ENCODE measurements around the gene C20orf202.
"Not testable (repeated sequence)": the region's sequence is repeated elsewhere in the genome, so short reads cannot be mapped to it uniquely, and the experiment has no call there.

The C20orf202 gene

DNA sequence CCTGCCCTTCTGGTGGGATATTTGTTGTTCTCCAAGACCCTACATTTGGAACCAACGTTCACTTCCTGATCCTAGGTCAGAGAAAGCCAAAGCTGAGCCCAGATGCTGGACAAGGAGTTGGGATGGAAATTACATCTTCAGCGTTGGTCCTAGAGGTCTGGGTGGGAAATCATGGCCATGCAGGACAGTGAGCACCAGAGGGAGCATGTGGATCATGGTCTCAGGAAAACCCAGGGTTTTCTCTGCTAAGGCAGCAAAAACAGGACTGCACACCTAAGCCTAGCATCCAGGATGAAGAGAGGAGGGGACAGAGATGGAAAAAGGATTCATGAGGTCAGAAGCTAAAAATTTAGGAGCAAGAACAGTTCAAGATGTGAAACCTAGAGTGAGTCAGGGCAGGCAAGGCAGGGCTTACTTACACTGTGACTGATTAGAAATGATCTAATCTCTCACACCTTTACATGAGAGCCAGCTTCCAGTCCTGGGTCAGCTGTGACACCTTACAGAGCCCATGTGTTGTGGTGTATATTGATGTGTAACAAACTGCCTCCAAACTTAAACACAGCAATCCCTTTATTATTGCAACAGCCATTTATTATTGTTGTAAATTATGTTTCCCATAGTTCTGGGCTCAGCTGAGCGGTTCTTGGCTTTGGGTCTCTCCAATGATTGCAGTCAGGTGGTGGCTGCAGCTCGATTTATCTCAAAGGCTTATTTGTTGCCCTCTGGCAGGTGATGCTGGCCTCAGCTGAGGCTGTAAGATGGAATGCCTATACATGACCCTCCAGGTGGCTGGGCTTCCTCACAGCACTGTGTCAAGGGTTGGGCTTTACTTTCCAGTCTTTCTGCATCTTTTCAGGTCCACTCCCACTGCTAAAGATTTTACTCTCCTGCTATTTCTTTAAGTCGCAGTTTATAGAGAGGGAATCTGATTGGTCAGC is 6.5 kb downstream of the C20orf202 start:
- no peak for DNase-seq

DNA sequence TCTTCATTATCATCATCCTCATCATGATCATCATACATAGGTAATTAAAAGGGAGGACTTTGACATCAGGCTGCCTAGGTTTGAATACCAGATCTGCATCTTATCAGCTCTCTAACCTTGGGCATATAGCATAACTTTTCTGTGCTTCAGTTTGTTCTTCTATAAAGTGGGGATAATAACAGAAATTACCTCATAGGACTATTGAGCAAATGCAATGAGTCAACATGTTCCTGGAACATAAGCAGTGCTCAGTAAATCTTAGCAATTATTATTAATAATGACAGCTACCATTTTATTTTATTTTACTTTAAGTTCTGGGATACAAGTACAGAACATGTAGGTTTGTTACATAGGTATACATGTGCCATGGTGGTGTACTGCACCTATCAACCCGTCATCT is 7.2 kb downstream of the C20orf202 start:
- no peak for DNase-seq

- DNase-seq, result no peak
These were observed 8.8 kb downstream of the C20orf202 start for GRCh38 chr20:1212023-1212422.

GRCh38 chr20:1212607-1213396 is 9.5 kb downstream of the C20orf202 start:
- DNase-seq, result peak; percentile 74

- DNase-seq, result no peak
These were observed 11.6 kb downstream of the C20orf202 start for GRCh38 chr20:1214838-1215261.

DNA sequence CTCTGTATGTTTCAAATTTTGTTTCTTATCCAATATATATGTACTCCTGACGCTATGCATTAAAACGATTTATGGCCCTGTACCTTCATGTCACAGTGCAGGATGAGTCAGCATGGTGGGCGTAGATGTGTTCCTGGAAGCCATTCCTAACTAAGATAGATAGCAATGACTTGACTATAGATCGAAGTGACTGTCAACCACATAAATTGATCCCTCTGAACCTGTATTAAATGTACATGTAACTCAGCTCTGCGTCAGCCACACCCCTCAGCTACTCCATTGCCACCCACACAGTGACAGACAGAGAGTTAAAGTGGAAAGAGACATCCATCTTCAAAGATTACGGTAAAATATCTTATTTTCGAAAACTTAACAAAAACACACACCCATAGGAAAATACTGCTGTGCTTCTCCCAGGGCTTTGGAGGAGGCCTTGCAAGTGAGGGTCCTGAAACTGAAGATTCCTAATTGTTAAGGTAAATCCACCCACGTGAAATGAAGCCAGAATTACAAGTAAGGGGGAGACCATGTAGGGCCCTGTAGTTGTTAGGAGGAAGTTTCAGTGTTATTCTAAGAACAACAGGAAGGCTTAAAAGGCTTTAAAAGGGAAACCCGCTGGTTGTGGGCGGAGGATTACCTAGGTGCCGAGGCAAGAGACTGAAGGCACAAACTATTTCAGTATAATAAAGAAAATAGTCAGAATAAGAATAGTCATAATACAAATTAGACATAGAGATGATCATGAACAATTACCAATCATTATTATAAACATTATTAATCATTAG is 12.3 kb downstream of the C20orf202 start:
- peak; percentile 69 for DNase-seq

DNA sequence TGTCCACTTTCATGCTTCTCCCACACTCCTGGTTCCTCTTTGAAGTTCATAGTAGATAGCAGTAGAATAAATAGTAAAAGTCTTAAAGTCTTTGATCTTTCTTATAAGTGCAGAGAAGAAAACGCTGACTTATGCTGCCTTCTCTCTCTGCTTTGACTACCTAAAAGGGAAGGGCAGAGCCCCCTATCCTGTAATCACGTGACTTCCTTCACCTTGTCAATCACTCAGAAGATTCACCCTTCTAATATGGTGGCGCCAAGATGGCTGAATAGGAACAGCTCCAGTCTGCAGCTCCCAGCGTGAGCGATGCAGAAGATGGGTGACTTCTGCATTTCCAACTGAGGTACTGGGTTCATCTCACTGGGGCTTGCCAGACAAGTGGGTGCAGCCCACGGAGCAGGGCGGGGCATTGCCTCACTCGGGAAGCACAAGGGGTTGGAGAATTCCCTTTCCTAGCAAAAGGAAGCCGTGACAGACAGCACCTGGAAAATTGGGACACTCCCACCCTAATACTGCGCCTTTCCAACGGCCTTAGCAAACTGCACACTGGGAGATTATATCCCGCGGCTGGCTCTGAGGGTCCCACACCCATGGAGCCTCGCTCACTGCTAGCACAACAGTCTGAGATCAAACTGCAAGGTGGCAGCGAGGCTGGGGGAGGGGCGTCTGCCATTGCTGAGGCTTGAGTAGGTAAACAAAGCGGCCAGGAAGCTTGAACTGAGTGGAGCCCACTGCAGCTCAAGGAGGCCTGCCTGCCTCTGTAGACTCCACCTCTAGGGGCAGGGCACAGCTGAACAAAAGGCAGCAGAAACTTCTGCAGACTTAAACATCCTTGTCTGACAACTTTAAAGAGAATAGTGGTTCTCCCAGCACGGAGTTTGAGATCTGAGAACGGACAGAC is 13.5 kb downstream of the C20orf202 start:
- DNase-seq, result not testable (repeated sequence)

- not testable (repeated sequence) for DNase-seq
These were observed 19.5 kb downstream of the C20orf202 start for GRCh38 chr20:1222750-1223149.

- no peak for DNase-seq
These were observed 21.1 kb downstream of the C20orf202 start for GRCh38 chr20:1224205-1224890.

DNA sequence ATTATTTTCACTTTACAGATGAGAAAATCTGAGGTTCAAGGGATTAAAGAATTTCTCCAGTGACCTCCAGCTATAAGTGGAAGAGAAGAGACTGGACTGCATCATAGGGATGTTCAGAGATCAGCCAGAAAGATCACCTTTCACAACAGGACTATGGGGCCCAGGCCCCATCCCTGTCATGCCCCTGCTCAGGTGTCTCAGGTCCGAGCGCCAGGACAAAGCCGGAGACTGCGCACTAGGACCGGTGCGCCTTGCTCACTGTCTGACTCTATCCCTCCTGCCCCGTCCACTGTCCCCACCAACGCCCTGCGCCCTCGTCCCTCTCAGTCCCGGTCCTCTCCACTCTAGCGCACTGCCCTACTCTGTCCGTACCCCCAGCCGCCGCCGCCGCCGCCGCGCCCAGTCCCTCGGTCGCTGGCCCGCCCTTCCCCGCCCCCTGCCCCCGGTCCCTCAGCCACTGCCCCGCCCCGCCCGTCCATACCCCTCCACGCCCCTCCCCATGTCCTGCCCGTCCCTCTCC is 22.1 kb downstream of the C20orf202 start:
- no peak for DNase-seq

DNA sequence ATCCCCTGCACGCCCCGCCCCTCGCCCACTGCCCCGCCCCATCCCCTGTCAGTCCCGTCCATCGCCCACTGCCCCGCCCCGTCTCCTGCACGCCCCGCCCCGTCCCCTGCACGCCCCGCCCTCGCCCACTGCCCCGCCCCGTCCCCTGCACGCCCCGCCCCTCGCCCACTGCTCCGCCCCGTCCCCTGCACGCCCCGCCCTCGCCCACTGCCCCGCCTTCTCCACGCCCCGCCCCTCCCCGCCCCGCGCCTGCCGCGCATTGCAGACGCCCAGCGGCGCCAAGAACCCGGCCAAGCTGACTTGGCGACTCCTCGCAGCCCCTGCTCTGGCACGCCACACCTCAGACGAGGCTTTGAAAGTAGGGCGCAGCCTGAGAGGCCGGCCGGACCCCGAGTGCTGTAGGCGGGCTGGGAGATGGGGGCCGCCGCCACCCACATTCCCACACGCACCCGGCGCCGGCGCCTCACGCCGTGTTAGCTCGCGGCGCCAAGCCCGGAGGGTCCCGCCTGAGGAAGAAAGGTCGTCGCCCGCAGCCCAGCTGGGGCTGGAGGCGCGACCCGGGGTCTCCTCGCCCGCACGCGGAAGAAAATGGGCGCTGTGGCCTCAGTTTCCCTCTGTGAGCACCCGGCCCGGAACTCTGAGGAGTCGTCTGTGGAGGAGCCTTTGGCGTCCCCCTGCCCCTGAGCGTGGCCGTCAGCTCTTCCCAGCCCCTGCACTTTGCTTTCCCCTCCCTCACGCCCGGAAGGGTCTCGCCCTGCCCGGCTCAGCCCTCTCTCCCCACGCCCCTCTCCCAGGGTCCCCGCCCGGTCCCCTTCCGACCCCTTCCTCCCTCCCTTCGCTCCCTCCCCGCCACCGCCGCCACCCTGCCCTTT is 22.8 kb downstream of the C20orf202 start, which contains the start of gene RAD21L1:
RAD21L1 (plus strand) TSS at position 262 of the 872 bp plus-strand sequence. CDS start 2,410 bp downstream, outside the sequence.
- DNase-seq, result peak; percentile 80

GRCh38 chr20:1229541-1229940 is 26.3 kb downstream of the C20orf202 start:
- DNase-seq, result no peak

GRCh38 chr20:1232286-1233111 is 29.2 kb downstream of the C20orf202 start:
- no peak for DNase-seq

GRCh38 chr20:1240549-1240948 is 37.3 kb downstream of the C20orf202 start:
- DNase-seq, result no peak

DNA sequence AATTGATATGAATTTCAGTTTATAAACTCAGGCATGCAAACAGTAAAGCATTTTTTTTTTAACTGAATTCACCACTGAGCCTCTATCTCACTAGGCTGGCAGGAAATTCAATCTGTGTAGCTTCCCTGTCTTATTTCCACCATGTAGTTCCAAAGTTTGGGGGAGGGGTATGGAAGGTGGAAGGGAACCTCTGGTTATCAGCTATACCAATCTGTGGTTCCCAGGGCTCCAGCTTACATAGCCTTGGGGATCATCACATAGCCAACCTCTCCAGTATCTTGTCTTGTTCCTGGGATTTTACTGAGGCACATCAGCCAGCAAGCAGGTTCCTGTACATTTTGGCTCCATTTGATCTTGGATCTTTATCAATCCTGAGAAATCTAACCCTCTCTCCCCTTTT is 38.2 kb downstream of the C20orf202 start:
- DNase-seq, result no peak

DNA sequence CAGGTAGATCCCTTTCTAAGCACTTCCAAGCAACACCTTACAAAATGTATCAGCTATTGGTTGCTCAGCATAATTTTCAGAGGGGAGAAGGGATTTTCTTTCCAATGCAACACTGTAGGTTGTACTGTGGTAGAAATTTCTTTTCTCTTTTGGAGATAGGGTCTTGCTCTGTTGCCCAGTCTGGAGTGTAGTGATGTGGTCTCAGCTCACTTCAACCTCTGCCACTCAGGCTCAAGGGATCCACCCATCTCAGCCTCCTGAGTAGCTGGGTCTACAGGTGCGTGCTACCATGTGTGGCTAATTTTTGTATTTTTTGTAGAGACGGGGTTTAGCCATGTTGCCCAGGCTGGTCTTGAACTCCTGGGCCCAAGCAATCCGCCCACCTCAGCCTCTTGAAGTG is 38.8 kb downstream of the C20orf202 start:
- DNase-seq, result no peak

DNA sequence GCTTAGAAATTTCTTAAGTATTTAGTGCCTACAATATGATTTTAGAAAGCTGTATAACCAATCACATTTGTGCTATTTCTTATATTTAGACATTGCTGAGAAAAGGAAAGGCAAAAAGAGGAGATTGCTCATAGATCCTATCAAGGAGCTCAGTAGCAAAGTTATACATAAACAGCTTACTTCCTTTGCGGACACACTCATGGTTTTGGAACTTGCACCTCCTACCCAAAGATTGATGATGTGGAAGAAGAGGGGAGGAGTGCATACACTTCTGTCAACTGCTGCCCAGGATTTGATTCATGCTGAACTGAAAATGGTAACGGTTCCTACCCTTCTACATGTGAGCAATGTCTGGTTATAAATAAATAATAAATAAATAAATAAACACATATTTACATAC is 39.3 kb downstream of the C20orf202 start:
- no peak for DNase-seq

- DNase-seq, result no peak
These were observed 42.3 kb downstream of the C20orf202 start for GRCh38 chr20:1245578-1245977.

DNA sequence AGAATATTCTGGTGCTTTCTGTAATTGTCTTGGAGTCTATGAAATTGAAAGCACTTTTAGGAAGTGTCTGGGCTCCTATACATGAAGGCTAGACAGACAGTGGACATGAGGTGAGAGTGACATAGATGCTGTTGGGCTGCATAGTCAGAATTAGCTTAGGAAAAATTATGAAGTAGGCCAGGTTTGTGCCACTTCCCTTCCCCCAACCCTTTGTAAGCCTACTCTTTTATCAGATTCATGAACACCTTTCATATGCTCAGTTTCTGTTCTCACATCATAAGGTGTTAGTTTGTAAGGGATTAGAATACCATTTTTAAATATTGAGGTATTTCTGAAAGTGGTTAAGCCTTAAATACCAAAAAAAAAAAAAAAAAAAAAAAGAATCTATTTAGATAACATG is 44.4 kb downstream of the C20orf202 start:
- no peak for DNase-seq

Data from stimulated activated CD4-positive, alpha-beta T cell treated with anti-CD3 and anti-CD28 coated beads, Interleukin-4, amount 100 ng/mL, for 24 hours (primary cell).